Measurements from ENCODE around the gene ANKLE2.

- TF ChIP-seq CTCF (IDR thresholded peaks at IDR 0.05; ENCODE audit: poor library complexity, severe bottlenecking) (no peak), POLR2AphosphoS5 (IDR thresholded peaks at IDR 0.05) (no peak), EZH2 (IDR thresholded peaks at IDR 0.05; ENCODE audit: borderline replicate concordance, insufficient read depth, low read length, poor library complexity, severe bottlenecking) (no peak), SMC3 (conservative IDR thresholded peaks at IDR 0.05; ENCODE audit: poor library complexity) (no peak), RAD21 (conservative IDR thresholded peaks at IDR 0.05) (no peak), EP300 (conservative IDR thresholded peaks at IDR 0.05; ENCODE audit: poor library complexity, severe bottlenecking) (no peak)
These were observed 21.9 kb downstream of the ANKLE2 start for GRCh38 chr12:132739600-132740312.

Data from neural cell (in vitro differentiated cells).